Measurements from ENCODE around the gene CUBN. TPM values are rescaled to one million over a fixed set of nuclear protein-coding genes. Genes with fewer than 3 reads are reported as not detected.

Gene CUBN
- total RNA-seq, 1 experiment from 2014 or later: 0.07 TPM

DNA sequence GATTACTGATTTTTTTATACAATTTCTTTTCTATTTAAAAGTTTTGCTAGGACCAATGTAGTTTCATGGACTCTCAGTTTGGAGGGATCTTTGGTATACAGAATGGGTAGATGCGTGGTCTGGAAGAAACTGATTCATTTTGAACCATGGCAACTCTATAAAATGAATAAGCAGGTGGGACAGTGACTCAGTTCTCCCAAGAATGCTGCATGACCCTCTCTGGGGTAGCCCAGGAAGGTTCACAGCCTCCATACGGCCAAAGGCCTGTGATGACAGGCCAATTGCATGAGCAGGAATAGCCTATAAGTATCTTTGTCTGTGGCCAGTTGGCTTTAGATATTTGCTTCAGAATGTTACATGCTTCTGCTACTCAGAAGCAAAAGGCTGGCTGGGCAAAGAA lies 199.1 kb downstream of the CUBN start:
- H3K4me1 ChIP-seq (replicated peaks; ENCODE audit: insufficient read depth): no peaks in the 10 kb centered on the region
- H3K9me2 ChIP-seq (ENCODE audit: insufficient read depth): no peaks in the 10 kb centered on the region
- no peak for DNase-seq

DNA sequence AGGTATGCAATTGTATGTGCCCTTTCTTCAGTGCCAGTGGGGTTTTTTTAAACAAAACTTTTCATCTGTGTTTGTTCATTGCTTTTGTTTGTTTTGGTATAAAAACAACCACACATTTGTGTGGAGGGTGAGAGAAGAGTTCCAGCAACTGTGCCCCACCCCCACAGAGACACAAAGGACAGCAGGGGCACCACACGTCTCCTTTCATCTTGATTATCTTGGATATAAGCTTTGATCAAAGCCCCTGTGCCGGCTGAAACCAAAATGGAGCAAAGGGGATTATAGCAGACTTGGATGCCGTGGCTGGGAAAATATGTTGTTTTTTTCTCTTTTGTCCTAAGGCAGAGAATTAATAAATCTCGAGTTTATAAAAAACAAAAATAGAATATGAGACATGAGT lies 200.5 kb downstream of the CUBN start:
- Histone ChIP-seq H3K9me2 (ENCODE audit: insufficient read depth) (no peaks in the 10 kb centered on the region), H3K36me3 (ENCODE audit: low read depth) (no peaks in the 10 kb centered on the region), H3K9me3 (ENCODE audit: insufficient read depth, low read depth) (no peaks in the 10 kb centered on the region), H2AFZ (no peak overlapping the region), H3F3A (ENCODE audit: insufficient read depth, low read depth) (no peaks in the 10 kb centered on the region), H3K4me2 (no peak overlapping the region), H3K4me1 (replicated peaks; ENCODE audit: insufficient read depth) (no peaks in the 10 kb centered on the region), H4K20me1 (ENCODE audit: insufficient read depth) (no peaks in the 10 kb centered on the region), H3K27me3 (ENCODE audit: insufficient read depth, low read depth) (no peaks in the 10 kb centered on the region), H3K4me3 (no peak overlapping the region), H3K27ac (no peak overlapping the region), H3K79me2 (ENCODE audit: low read depth) (no peaks in the 10 kb centered on the region)
- CTCF ChIA-PET: no interaction called here
- no TSS peak for BruUV-seq (replicated peaks)
- intact Hi-C loops (cut with micrococcal nuclease; ENCODE audit: unreplicated experiment): no loop called here
- POLR2A ChIA-PET (ENCODE audit: unreplicated experiment): no interaction called here
- TF ChIP-seq, protein P1, sequence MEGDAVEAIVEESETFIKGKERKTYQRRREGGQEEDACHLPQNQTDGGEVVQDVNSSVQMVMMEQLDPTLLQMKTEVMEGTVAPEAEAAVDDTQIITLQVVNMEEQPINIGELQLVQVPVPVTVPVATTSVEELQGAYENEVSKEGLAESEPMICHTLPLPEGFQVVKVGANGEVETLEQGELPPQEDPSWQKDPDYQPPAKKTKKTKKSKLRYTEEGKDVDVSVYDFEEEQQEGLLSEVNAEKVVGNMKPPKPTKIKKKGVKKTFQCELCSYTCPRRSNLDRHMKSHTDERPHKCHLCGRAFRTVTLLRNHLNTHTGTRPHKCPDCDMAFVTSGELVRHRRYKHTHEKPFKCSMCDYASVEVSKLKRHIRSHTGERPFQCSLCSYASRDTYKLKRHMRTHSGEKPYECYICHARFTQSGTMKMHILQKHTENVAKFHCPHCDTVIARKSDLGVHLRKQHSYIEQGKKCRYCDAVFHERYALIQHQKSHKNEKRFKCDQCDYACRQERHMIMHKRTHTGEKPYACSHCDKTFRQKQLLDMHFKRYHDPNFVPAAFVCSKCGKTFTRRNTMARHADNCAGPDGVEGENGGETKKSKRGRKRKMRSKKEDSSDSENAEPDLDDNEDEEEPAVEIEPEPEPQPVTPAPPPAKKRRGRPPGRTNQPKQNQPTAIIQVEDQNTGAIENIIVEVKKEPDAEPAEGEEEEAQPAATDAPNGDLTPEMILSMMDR (conservative IDR thresholded peaks at IDR 0.05): no peak
- TF ChIP-seq EZH2 (IDR thresholded peaks at IDR 0.05; ENCODE audit: low read depth): no peak
- no peak for DNase-seq

More for the DNA sequence above, 199.1 kb downstream of the CUBN start:
- Histone ChIP-seq H3F3A (ENCODE audit: insufficient read depth, low read depth) (no peaks in the 10 kb centered on the region), H2AFZ (no peak overlapping the region), H3K79me2 (ENCODE audit: low read depth) (no peaks in the 10 kb centered on the region), H3K27ac (no peak overlapping the region), H3K36me3 (ENCODE audit: low read depth) (no peaks in the 10 kb centered on the region), H3K4me3 (no peak overlapping the region), H3K9me3 (ENCODE audit: insufficient read depth, low read depth) (no peaks in the 10 kb centered on the region), H4K20me1 (ENCODE audit: insufficient read depth) (no peaks in the 10 kb centered on the region), H3K4me2 (no peak overlapping the region), H3K27me3 (ENCODE audit: insufficient read depth, low read depth) (no peaks in the 10 kb centered on the region)
- no TSS peak for BruUV-seq (replicated peaks)
- POLR2A ChIA-PET (ENCODE audit: unreplicated experiment): no interaction called here
- TF ChIP-seq, protein P1 (conservative IDR thresholded peaks at IDR 0.05): no peak
- no peak for TF ChIP-seq EZH2 (IDR thresholded peaks at IDR 0.05; ENCODE audit: low read depth)
- intact Hi-C loops (cut with micrococcal nuclease; ENCODE audit: unreplicated experiment): no loop called here
- CTCF ChIA-PET: no interaction called here

DNA sequence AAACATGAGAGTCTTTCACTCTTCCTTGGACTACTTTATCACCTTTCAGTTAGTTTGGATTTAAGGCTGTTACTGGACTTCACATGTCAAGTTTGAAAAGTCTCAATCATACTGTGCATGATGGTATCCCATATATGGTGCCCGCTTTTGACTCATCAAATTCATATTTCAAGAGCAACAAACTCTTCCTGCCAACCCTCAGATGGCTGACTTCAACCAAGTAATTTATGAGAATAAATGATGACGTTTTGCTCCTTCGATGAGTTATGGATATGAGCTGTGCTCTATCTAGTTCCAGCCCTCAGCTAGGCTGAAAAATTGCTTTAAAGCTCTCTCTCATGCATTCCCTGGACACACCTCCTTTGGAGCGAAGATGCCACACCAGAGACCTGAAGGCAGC lies 202.1 kb downstream of the CUBN start:
- DNase-seq: no peak
- Histone ChIP-seq H4K20me1 (ENCODE audit: insufficient read depth) (no peaks in the 10 kb centered on the region), H3K9me3 (ENCODE audit: insufficient read depth, low read depth) (no peaks in the 10 kb centered on the region), H3K27ac (no peak overlapping the region), H3K9me2 (ENCODE audit: insufficient read depth) (no peaks in the 10 kb centered on the region), H3K36me3 (ENCODE audit: low read depth) (no peaks in the 10 kb centered on the region), H3F3A (ENCODE audit: insufficient read depth, low read depth) (no peaks in the 10 kb centered on the region), H3K4me2 (no peak overlapping the region), H3K27me3 (ENCODE audit: insufficient read depth, low read depth) (no peaks in the 10 kb centered on the region), H3K4me1 (replicated peaks; ENCODE audit: insufficient read depth) (no peaks in the 10 kb centered on the region), H3K79me2 (ENCODE audit: low read depth) (no peaks in the 10 kb centered on the region), H3K4me3 (no peak overlapping the region), H2AFZ (no peak overlapping the region)
- ChIA-PET POLR2A (ENCODE audit: unreplicated experiment) (no interaction called here), CTCF (no interaction called here)
- intact Hi-C loops (cut with micrococcal nuclease; ENCODE audit: unreplicated experiment): no loop called here
- no peak for TF ChIP-seq EZH2 (IDR thresholded peaks at IDR 0.05; ENCODE audit: low read depth)
- TF ChIP-seq, protein P1 (conservative IDR thresholded peaks at IDR 0.05): no peak
- BruUV-seq (replicated peaks): no TSS peak
